ENCODE measurements around the gene RYK.

DNA sequence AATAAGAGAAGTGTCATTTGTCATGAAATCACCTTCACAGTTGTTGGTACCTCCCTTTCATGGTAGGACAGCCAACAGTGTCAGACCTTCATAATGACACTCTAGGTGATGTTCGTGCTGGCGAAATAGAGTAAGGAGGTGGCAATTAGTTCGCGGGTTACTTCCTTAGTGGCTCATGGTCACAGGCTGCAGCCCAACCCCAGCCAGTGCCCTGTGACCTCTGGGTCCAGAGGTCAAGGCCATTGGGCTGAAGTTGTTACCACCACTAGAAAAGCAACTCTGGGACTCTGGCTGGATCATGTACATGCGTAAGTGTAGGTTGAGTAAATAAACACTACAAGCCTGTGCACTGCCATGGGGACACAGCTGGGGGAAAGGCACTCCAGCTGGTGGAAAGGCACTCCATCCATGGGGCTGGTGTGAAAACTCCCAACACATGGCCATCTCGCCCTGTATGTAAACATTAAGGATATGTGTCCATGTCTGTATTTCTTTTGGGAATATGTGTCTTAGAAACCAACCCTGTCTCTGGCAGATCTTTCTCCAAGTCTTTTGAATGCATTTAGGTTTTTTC lies 106.7 kb downstream of the RYK start:
- TF ChIP-seq, protein P1, sequence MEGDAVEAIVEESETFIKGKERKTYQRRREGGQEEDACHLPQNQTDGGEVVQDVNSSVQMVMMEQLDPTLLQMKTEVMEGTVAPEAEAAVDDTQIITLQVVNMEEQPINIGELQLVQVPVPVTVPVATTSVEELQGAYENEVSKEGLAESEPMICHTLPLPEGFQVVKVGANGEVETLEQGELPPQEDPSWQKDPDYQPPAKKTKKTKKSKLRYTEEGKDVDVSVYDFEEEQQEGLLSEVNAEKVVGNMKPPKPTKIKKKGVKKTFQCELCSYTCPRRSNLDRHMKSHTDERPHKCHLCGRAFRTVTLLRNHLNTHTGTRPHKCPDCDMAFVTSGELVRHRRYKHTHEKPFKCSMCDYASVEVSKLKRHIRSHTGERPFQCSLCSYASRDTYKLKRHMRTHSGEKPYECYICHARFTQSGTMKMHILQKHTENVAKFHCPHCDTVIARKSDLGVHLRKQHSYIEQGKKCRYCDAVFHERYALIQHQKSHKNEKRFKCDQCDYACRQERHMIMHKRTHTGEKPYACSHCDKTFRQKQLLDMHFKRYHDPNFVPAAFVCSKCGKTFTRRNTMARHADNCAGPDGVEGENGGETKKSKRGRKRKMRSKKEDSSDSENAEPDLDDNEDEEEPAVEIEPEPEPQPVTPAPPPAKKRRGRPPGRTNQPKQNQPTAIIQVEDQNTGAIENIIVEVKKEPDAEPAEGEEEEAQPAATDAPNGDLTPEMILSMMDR (conservative IDR thresholded peaks at IDR 0.05; ENCODE audit: low read depth in 2 of 2), result no peak
- TF ChIP-seq JUNB (IDR thresholded peaks at IDR 0.05; ENCODE audit: unreplicated experiment) (no peak), POLR2AphosphoS5 (IDR thresholded peaks at IDR 0.05; ENCODE audit: low read depth) (no peak), EZH2 (IDR thresholded peaks at IDR 0.05; ENCODE audit: low read depth, unreplicated experiment) (no peak), EZH2phosphoT487 (IDR thresholded peaks at IDR 0.05; ENCODE audit: unreplicated experiment) (no peak), ZNF114 (CRISPR knock-in tag; IDR thresholded peaks at IDR 0.05) (no peak)
- TF ChIP-seq, protein P2, sequence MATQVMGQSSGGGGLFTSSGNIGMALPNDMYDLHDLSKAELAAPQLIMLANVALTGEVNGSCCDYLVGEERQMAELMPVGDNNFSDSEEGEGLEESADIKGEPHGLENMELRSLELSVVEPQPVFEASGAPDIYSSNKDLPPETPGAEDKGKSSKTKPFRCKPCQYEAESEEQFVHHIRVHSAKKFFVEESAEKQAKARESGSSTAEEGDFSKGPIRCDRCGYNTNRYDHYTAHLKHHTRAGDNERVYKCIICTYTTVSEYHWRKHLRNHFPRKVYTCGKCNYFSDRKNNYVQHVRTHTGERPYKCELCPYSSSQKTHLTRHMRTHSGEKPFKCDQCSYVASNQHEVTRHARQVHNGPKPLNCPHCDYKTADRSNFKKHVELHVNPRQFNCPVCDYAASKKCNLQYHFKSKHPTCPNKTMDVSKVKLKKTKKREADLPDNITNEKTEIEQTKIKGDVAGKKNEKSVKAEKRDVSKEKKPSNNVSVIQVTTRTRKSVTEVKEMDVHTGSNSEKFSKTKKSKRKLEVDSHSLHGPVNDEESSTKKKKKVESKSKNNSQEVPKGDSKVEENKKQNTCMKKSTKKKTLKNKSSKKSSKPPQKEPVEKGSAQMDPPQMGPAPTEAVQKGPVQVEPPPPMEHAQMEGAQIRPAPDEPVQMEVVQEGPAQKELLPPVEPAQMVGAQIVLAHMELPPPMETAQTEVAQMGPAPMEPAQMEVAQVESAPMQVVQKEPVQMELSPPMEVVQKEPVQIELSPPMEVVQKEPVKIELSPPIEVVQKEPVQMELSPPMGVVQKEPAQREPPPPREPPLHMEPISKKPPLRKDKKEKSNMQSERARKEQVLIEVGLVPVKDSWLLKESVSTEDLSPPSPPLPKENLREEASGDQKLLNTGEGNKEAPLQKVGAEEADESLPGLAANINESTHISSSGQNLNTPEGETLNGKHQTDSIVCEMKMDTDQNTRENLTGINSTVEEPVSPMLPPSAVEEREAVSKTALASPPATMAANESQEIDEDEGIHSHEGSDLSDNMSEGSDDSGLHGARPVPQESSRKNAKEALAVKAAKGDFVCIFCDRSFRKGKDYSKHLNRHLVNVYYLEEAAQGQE (IDR thresholded peaks at IDR 0.05; ENCODE audit: unreplicated experiment), result no peak
